Measurements from ENCODE around the gene GPR26. TPM values are rescaled to one million over a fixed set of nuclear protein-coding genes. Genes with fewer than 3 reads are reported as not detected.

The GPR26 gene
- total and polyA plus RNA-seq, 2 donors (not counting 1 experiment from before 2014, with no cell fraction given), result not detected

DNA sequence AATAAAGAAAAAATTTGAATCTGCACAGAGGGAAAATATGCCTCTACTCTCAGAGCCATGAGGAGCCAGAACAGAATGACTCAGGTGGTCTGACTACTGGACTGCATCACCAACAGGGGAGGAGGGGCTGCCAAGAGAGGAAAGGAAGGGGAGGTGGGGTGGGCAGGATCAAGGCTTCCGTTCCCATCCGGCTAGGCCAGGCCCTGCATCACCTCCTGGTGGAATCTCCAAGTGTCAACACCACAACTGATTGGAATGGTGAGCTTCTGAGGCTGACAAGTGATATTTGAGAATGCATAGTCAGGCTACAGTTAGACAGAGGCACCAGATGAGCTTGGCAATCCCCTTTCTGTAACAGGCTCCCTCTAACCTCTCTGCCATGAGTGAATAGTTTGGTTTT, 10.4 kb upstream of the GPR26 start:
- no peaks in the 10 kb centered on the region for H3K9me3 ChIP-seq (ENCODE audit: control extremely low read depth in 1 of 3, control insufficient read depth in 2 of 3, insufficient read depth in 1 of 3, low read length in 2 of 3)
- intact Hi-C loops (cut with micrococcal nuclease), result no loop called here
- Mint-ChIP-seq H3K27me3 (peaks cover 3% of the 10 kb centered on the region), H3K27ac (no peak overlapping the region), H3K4me3 (no peak overlapping the region), H3K4me1 (no peaks in the 10 kb centered on the region), H3K9me3 (ENCODE audit: insufficient read depth) (no peaks in the 10 kb centered on the region)
- H3K4me3 ChIP-seq (ENCODE audit: control extremely low read depth in 1 of 5, extremely low read depth in 1 of 5, insufficient read depth in 1 of 5, low read depth in 2 of 5, low read length in 4 of 5), result no peak overlapping the region
- POLR2A ChIA-PET, result no interaction called here
- H3K4me1 ChIP-seq (ENCODE audit: control insufficient read depth in 2 of 2, insufficient read depth in 2 of 2, low read length in 2 of 2), result no peaks in the 10 kb centered on the region
- H4K20me1 ChIP-seq (ENCODE audit: control insufficient read depth, insufficient read depth, low read length, poor library complexity, severe bottlenecking), result no peaks in the 10 kb centered on the region
- WGBS (ENCODE audit: insufficient coverage), result no CpG with 5 or more reads among the region's 2 CpGs
- CTCF ChIA-PET, result no interaction called here
- TF ChIP-seq, protein P1, sequence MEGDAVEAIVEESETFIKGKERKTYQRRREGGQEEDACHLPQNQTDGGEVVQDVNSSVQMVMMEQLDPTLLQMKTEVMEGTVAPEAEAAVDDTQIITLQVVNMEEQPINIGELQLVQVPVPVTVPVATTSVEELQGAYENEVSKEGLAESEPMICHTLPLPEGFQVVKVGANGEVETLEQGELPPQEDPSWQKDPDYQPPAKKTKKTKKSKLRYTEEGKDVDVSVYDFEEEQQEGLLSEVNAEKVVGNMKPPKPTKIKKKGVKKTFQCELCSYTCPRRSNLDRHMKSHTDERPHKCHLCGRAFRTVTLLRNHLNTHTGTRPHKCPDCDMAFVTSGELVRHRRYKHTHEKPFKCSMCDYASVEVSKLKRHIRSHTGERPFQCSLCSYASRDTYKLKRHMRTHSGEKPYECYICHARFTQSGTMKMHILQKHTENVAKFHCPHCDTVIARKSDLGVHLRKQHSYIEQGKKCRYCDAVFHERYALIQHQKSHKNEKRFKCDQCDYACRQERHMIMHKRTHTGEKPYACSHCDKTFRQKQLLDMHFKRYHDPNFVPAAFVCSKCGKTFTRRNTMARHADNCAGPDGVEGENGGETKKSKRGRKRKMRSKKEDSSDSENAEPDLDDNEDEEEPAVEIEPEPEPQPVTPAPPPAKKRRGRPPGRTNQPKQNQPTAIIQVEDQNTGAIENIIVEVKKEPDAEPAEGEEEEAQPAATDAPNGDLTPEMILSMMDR (IDR thresholded peaks at IDR 0.05), result no peak
- TF ChIP-seq EZH2 (IDR thresholded peaks at IDR 0.05; ENCODE audit: borderline replicate concordance, insufficient read depth, low read depth, low read length, poor library complexity, severe bottlenecking), result no peak
- DNase-seq (no peak), ATAC-seq (ENCODE audit: low read depth) (no peak)
- no peak overlapping the region for H3K4me2 ChIP-seq (replicated peaks; ENCODE audit: low read depth, low read length, poor library complexity, severe bottlenecking)
- no peak overlapping the region for H3K9ac ChIP-seq (ENCODE audit: low read length)
- H3K27me3 ChIP-seq (replicated peaks in 1 of 4; ENCODE audit: control extremely low read depth in 1 of 4, control insufficient read depth in 3 of 4, insufficient read depth in 4 of 4, low read length in 3 of 4), result no peaks in the 10 kb centered on the region
- H3K27ac ChIP-seq (ENCODE audit: low read length in 2 of 2), result no peak overlapping the region
- no peaks in the 10 kb centered on the region for H3K36me3 ChIP-seq (replicated peaks in 1 of 2; ENCODE audit: control extremely low read depth in 1 of 2, control insufficient read depth in 1 of 2, extremely low read depth in 1 of 2, insufficient read depth in 2 of 2, low read length in 1 of 2)
- H3K79me2 ChIP-seq (ENCODE audit: control insufficient read depth, insufficient read depth, low read length), result no peaks in the 10 kb centered on the region
- H2AFZ ChIP-seq (ENCODE audit: insufficient read depth, low read depth, low read length, poor library complexity, severe bottlenecking), result no peak overlapping the region

DNA sequence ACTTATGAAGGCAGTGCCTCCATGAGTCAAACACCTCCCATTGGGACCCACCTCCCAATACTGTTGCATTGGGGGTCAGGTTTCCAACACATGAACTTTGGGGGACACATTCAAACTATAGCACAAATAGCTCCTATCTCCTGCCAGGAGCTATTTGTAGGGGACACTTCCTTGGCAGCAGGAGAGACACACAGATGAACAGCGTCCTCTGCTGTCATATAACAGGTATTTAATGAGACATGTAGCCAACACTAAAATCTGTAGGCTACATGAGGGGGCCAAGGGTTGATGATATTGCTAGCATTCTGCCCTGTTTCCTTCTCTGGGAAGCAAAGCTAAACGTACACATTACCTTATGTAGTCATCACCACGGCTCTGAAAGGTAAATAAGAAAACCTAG, 2.6 kb upstream of the GPR26 start:
- POLR2A ChIA-PET, result no interaction called here
- H3K36me3 ChIP-seq (replicated peaks in 1 of 2; ENCODE audit: control extremely low read depth in 1 of 2, control insufficient read depth in 1 of 2, extremely low read depth in 1 of 2, insufficient read depth in 2 of 2, low read length in 1 of 2), result no peaks in the 10 kb centered on the region
- H3K27me3 ChIP-seq (replicated peaks in 1 of 4; ENCODE audit: control extremely low read depth in 1 of 4, control insufficient read depth in 3 of 4, insufficient read depth in 4 of 4, low read length in 3 of 4), result peaks cover 0 to 9% (median 1%) of the 10 kb centered on the region in 4 experiments
- H3K27me3 Mint-ChIP-seq, result peaks cover 35% of the 10 kb centered on the region
- H2AFZ ChIP-seq (ENCODE audit: insufficient read depth, low read depth, low read length, poor library complexity, severe bottlenecking), result no peak overlapping the region
- TF ChIP-seq EZH2 (IDR thresholded peaks at IDR 0.05; ENCODE audit: borderline replicate concordance, insufficient read depth, low read depth, low read length, poor library complexity, severe bottlenecking), result no peak
- TF ChIP-seq, protein P1 (IDR thresholded peaks at IDR 0.05), result no peak
- H3K27ac ChIP-seq (ENCODE audit: low read length in 2 of 2), result no peak overlapping the region
- no peak for DNase-seq
- no peak overlapping the region for H3K9ac ChIP-seq (ENCODE audit: low read length)
- intact Hi-C loops (cut with micrococcal nuclease), result no loop called here
- no peaks in the 10 kb centered on the region for H3K4me1 Mint-ChIP-seq
- H3K4me3 ChIP-seq (ENCODE audit: control extremely low read depth in 1 of 5, extremely low read depth in 1 of 5, insufficient read depth in 1 of 5, low read depth in 2 of 5, low read length in 4 of 5), result no peak overlapping the region
- peaks cover 0 to 14% (median 3%) of the 10 kb centered on the region in 3 donors for H3K9me3 ChIP-seq (ENCODE audit: control extremely low read depth in 1 of 3, control insufficient read depth in 2 of 3, insufficient read depth in 1 of 3, low read length in 2 of 3)
- CTCF ChIA-PET, result no interaction called here
- WGBS (ENCODE audit: insufficient coverage), result no CpG with 5 or more reads among the region's 3 CpGs
- H3K27ac Mint-ChIP-seq, result no peak overlapping the region
- H4K20me1 ChIP-seq (ENCODE audit: control insufficient read depth, insufficient read depth, low read length, poor library complexity, severe bottlenecking), result no peaks in the 10 kb centered on the region
- no peak overlapping the region for H3K4me2 ChIP-seq (replicated peaks; ENCODE audit: low read depth, low read length, poor library complexity, severe bottlenecking)
- no peaks in the 10 kb centered on the region for H3K79me2 ChIP-seq (ENCODE audit: control insufficient read depth, insufficient read depth, low read length)
- H3K4me3 Mint-ChIP-seq, result no peak overlapping the region
- ATAC-seq (ENCODE audit: low read depth), result no peak
- H3K4me1 ChIP-seq (ENCODE audit: control insufficient read depth in 2 of 2, insufficient read depth in 2 of 2, low read length in 2 of 2), result no peaks in the 10 kb centered on the region
- peaks cover 2% of the 10 kb centered on the region for H3K9me3 Mint-ChIP-seq (ENCODE audit: insufficient read depth)

All from B cell (primary cell).